NCI-H146 treated with DMSO at 0.1 percent for 48 hours (cell line): Measurements from ENCODE around the gene DCAF17.
"Not testable (repeated sequence)": the region's sequence is repeated elsewhere in the genome, so short reads cannot be mapped to it uniquely, and the experiment has no call there.

Experiments used
- DNase-seq: peaks from one replicate; lab custom pipeline; 2025; ENCODE audit not compliant: unreplicated experiment; lab: John Stamatoyannopoulos, UW

Gene DCAF17

GRCh38 chr2:171410101-171410500 is 23.9 kb upstream of the DCAF17 start:
- no peak for DNase-seq

GRCh38 chr2:171410624-171411023 is 23.4 kb upstream of the DCAF17 start:
- no peak for DNase-seq

- no peak for DNase-seq
These were observed 22.8 kb upstream of the DCAF17 start for GRCh38 chr2:171411214-171411613.

DNA sequence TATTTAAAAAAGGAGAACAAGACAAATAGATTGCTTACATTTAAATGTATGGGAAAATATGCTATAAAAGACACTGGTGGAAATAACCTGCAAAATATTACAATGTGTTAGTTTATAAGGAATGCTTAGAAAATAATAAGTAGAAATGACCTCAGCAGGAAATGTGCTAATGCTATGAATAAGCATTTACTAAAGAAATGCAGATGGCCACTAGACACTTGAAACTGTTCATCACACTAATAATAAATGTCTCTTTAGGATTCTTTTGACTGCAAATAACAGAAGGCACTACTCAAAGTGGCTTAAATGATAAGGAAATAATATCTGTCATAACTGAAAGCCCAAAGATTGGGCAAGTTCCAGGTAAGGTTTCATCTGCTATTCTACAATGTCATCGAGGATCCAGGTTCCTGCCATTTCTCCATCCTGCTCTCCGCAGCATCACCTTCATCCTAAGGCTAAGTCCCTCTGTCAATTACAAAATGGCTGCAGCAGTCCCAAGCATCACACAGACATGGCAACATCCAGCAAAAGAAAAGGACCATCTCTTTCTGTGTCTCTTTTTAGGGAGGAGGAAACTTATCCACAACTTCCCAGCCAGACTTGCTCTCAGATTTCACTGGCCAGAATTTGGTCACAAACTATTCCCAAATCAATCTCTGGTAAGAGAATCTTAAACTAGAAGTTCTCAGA is 22.1 kb upstream of the DCAF17 start:
- DNase-seq, result no peak

GRCh38 chr2:171412571-171413175 is 21.4 kb upstream of the DCAF17 start:
- no peak for DNase-seq

GRCh38 chr2:171414645-171415044 is 19.4 kb upstream of the DCAF17 start:
- not testable (repeated sequence) for DNase-seq

- DNase-seq, result peak; percentile 76
These were observed 17.8 kb upstream of the DCAF17 start for GRCh38 chr2:171416009-171416926.

DNA sequence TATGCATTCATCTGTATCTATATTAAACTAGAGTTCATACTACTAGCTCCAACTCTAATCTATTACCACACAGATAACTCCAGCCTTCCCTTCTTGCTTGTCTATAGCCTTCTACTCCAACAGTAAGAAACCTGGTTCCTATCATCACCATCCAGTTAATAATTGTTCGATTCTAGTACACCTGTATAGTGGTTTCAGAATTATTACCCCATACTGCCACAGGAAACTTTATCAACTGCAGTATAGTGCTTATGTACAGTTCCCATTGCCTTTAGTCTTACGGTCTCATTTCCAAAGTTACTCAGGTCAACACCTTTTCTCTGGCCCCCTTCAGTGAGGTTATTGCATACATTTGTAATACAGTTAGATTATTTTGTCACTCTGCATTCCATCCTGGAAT is 14.7 kb upstream of the DCAF17 start:
- no peak for DNase-seq

- no peak for DNase-seq
These were observed 13.1 kb upstream of the DCAF17 start for GRCh38 chr2:171420728-171421563.

DNA sequence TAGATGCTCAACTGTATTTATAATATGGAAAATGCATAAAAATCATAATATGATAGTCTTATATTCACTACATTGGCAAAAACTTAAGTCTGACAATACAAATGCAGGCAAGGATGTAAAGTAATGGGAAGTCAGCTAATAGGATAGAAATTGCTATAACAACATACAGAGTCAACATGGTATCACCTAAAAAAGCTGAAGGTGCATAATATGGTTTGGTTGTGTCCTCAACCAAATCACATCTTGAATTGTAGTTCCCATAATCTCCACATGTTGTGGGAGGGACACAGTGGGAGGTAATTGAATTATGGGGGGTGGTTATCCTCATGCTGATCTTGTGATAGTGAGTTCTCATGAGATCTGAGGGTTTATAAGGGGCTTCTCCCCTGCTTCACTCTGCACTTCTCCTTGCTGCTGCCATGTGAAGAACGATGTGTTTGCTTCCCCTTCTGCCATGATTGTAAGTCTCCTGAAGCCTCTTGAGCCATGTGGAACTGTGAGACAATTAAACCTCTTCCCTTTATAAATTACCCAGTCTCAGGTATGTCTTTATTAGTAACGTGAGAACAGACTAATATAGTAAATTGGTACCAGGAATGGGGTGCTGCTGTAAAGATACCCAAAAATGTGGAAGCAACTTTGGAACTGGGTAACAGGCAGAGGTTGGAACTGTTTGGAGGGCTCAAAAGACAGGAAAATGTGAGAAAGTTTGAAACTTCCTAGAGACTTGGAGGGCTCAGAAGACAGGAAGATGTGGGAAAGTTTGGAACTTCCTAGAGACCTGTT is 11.1 kb upstream of the DCAF17 start:
- not testable (repeated sequence) for DNase-seq

DNA sequence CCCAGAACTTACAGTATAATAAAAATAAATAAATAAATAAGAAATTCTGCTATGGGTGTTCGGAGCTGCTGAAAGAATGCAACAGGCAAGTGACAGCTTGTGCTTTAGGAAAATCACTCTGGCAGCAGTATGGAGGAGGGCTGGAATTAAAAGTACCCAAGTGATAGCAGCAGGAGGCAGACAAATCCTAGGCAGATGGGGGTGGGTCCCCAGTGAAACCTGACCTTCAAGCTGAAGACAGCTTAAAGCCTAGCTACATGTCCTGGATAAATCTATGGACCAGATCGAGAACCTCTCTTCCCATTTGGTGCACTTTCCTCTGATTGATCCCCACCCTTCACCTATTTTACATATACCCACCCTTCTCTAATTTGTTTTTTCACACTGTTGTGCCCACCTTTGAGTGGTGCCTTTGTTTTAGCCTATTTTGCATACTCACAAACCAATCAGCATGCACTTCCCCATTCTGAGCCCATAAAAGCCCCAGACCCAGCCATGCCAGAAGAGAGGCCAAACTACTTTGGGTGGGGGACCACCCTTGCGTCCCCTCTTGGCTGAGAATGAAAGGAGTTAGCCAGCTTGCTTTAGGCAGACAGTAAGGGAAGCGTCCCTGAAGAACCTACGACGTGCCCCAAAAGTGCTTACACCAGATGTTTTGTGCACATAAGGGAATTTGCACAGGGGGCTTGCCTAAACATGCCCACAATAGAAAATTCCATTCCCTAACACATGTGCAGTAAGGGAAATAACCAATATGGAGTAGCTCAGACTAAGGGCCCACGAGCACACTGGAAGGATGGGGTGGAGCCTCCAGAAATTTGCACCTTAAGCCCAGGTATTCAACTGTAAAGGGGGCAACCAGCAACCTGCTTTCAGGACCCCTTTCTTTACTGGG is 3.3 kb upstream of the DCAF17 start:
- DNase-seq, result no peak

DNA sequence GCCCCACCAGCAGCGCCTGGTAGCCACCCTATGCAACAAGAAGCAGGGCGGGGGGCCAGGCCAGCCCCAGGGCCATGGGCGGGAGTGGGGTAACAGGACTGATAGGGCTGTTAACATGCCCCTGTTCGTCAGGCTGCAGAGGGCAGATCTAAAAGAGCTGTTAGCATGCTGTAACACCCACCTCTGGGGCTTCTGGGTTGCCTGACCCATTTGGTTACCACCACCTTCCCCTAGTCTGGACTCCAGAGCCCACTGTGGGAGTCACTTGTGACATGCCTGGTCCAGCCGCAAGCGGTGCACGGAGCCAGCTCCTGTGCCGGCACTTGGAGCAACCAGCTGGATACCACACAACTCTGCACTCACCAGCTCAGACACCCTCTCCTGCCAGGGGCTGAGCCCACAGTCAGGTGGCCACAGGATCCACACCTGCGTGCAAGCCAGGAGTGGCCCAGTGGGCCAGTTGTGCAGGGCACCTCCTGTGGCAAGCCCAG is 2.3 kb upstream of the DCAF17 start:
- no peak for DNase-seq

- DNase-seq, result no peak
These were observed 1.6 kb upstream of the DCAF17 start for GRCh38 chr2:171432206-171432968.

GRCh38 chr2:171432969-171433762 is 860 bp upstream of the DCAF17 start:
- DNase-seq, result peak; percentile 39

DNA sequence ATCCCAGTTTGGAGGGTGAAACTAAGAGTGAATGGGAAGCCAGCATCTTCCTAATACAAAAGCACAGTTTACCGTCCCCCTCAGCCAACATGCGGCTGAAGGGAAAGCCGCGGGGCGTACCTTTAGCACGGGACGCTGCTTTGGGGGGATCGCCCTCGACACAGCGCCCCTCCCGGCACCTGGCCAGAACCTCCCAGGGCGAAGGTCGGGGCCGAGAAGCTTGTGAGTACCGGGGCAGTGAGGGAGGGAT is 338 bp upstream of the DCAF17 start, which contains the start of gene METTL8:
Gene METTL8 (minus strand): TSS at position 228 of the 250 bp plus-strand sequence. CDS start 41,805 bp downstream, outside the sequence.
- no peak for DNase-seq

DNA sequence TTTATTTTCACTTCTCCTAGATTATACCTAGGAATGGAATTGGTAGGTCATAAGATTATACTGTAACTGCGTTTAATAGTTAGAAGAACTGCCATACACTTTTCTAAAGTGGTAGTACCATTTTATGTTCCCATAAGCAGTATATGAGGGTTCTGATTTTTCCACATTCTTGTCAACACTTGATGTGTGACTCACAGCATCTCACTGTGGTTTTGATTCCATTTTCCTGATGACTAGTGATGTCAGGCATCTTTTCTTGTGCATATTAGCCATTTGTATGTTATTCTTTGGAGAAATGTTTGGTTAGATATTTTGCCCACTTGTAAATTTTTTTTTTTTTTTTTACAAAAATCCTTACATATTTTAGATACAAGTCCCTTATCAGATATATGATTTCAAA is 2.3 kb downstream of the DCAF17 start:
- DNase-seq, result no peak

DNA sequence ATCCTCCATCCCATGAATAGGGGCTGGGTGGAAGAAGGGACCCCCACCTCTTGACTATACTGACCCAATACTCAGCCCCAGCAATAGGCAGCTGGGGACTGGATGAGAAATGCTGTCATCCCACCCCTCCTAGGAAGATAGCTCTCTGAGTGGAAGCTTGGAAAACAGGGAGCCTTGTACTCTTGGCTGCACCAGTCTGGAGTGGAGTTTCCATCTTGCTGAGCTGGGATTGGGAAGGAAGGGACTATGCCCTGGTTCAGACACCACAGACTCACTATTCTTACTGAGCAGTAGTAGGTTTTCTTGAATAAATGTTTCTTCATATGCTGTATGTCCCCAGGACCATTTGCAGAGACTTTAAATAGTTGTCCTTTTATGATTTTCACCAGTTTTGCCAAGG is 7.4 kb downstream of the DCAF17 start:
- no peak for DNase-seq

DNA sequence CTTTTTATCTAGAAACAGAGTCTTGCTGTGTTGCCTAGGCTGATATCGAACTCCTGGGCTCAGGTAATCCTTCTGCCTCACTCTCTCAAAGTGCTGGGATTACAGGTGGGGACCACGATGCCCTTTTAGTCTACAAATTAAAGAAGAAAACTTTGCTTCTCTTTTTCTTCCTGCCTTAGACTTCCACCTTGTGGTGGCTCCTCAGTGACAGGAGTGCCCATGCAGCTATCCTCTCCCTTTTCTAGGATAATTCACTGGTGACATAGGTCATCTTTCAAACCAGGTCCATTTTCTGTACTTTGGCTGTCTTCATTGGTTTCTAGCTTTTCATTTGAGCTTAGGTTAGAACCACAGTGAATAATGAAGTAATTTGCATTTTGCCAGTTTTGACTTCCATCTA is 13.6 kb downstream of the DCAF17 start:
- DNase-seq, result no peak
